C4-2B (cell line): ENCODE results near the gene DENND5A.

Experiments used
- ZFX ChIP-seq: fragments of 450-650 bp; IDR thresholded peaks from 2 replicates; pipeline ENCODE4 v1.6.1; 2017
- TF ChIP-seq, protein P1 (sequence below): fragments of 450-650 bp; conservative IDR thresholded peaks from 2 replicates; pipeline ENCODE4 v1.5.1; 2017; ENCODE audit warnings: mild to moderate bottlenecking

DNA sequence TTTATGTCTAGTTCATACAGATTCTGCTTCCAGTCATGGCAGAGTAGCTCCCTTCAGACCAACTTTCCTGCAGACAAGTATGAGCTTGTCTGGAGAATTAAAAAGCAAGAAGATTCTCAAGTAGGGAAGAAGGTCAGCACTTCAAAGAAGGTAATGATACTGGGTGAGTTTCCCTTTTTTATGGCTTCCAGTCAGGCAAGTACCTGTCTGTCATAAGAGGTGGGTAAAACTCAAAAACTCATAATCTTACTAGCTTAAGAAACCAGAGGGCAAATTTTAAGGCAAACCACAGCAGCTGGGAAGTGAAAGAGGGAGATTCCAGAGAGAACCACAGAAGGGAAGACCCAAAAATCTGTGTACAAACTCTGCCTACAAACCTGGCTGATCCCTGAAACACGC lies 54.2 kb downstream of the DENND5A start:
- TF ChIP-seq, protein P1, sequence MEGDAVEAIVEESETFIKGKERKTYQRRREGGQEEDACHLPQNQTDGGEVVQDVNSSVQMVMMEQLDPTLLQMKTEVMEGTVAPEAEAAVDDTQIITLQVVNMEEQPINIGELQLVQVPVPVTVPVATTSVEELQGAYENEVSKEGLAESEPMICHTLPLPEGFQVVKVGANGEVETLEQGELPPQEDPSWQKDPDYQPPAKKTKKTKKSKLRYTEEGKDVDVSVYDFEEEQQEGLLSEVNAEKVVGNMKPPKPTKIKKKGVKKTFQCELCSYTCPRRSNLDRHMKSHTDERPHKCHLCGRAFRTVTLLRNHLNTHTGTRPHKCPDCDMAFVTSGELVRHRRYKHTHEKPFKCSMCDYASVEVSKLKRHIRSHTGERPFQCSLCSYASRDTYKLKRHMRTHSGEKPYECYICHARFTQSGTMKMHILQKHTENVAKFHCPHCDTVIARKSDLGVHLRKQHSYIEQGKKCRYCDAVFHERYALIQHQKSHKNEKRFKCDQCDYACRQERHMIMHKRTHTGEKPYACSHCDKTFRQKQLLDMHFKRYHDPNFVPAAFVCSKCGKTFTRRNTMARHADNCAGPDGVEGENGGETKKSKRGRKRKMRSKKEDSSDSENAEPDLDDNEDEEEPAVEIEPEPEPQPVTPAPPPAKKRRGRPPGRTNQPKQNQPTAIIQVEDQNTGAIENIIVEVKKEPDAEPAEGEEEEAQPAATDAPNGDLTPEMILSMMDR, result no peak
- TF ChIP-seq ZFX, result no peak
